Measurements from ENCODE around the gene COL8A2. TPM values are rescaled to one million over a fixed set of nuclear protein-coding genes. Genes with fewer than 3 reads are reported as not detected.

COL8A2 gene
- total and polyA plus RNA-seq, 3 donors from 2014 or later: 1.3 to 4.2 (median 2.0) TPM

DNA sequence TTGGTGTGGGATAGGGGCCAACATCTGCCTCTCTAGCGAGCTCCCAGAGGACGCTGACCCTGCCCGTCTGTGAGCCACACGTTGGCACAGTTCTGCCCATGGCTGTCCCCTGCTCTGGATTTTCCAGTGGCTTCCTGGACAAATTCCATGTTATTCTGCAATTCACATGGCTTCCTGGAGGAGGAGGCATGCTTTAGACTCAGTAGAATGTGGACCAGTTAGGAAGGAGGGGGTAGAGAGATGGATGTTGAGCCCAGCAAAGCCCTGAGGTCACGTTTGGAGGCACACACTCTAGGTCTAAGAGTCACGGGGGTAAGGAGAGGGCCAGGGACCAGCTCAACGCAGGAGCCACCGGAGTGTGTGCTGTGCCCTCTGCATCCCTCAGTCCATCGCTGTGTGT is 12.2 kb downstream of the COL8A2 start:
- 92 to 93% methylated on average over 9 of the region's 9 CpGs for WGBS, 2 donors
- H3K4me1 ChIP-seq: no peaks in the 10 kb centered on the region
- H3K4me3 ChIP-seq: no peak overlapping the region
- H3K27ac ChIP-seq: no peak overlapping the region
- intact Hi-C loops (cut with DNase I; ENCODE audit: low total_unique reads): no loop called here
- H3K27me3 ChIP-seq: no peaks in the 10 kb centered on the region
- no peaks in the 10 kb centered on the region for H3K36me3 ChIP-seq (ENCODE audit: low read depth, missing control alignments)
- DNase-seq: no peak
- no peak for TF ChIP-seq CTCF (IDR thresholded peaks at IDR 0.05)
- TF ChIP-seq POLR2A (IDR thresholded peaks at IDR 0.05): no peak
- H3K9me3 ChIP-seq: no peaks in the 10 kb centered on the region

DNA sequence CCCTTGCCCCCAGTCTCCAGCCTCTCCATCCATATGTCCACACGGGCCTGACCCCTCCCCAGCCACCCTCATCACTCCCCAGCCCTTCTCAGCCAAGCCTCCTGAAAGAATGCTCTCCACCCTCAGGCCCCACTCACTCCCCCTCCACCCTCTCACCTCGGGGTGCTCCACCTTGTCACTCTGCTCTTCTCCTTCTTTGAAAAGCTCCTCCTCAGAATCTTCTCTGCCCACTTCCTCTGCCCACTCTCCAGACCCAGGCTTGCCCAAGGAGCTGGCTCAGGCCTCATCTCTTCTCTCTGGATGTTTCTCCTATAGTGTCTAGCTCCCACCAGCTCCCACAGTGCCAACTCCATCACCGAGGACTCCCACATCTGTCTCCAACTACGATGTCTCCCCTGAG is 13.9 kb downstream of the COL8A2 start:
- Histone ChIP-seq H3K27ac (no peak overlapping the region), H3K27me3 (no peaks in the 10 kb centered on the region), H3K4me3 (no peak overlapping the region), H3K4me1 (no peaks in the 10 kb centered on the region), H3K9me3 (no peaks in the 10 kb centered on the region), H3K36me3 (ENCODE audit: low read depth, missing control alignments) (no peaks in the 10 kb centered on the region)
- no peak for DNase-seq
- TF ChIP-seq CTCF (IDR thresholded peaks at IDR 0.05): no peak
- no peak for TF ChIP-seq POLR2A (IDR thresholded peaks at IDR 0.05)
- WGBS, 2 donors: 72 to 76% methylated on average over 4 of the region's 4 CpGs
- intact Hi-C loops (cut with DNase I; ENCODE audit: low total_unique reads): no loop called here

- Histone ChIP-seq H3K4me3 (no peak overlapping the region), H3K27ac (no peak overlapping the region), H3K36me3 (ENCODE audit: low read depth, missing control alignments) (no peaks in the 10 kb centered on the region), H3K9me3 (no peaks in the 10 kb centered on the region), H3K4me1 (no peaks in the 10 kb centered on the region), H3K27me3 (no peaks in the 10 kb centered on the region)
- intact Hi-C loops (cut with DNase I; ENCODE audit: low total_unique reads): no loop called here
- no peak for TF ChIP-seq CTCF (IDR thresholded peaks at IDR 0.05)
- TF ChIP-seq POLR2A (IDR thresholded peaks at IDR 0.05): no peak
- 86 to 94% methylated on average over 11 of the region's 11 CpGs for WGBS, 2 donors
- no peak for DNase-seq
Observed at GRCh38 chr1:36109041-36109679, 15.9 kb downstream of the COL8A2 start.

- Histone ChIP-seq H3K27ac (no peak overlapping the region), H3K4me1 (no peaks in the 10 kb centered on the region), H3K36me3 (ENCODE audit: low read depth, missing control alignments) (no peaks in the 10 kb centered on the region), H3K4me3 (no peak overlapping the region), H3K27me3 (no peaks in the 10 kb centered on the region), H3K9me3 (no peaks in the 10 kb centered on the region)
- WGBS, 2 donors: 88 to 91% methylated on average over 13 to 14 of the region's 14 CpGs
- no peak for DNase-seq
- TF ChIP-seq POLR2A (IDR thresholded peaks at IDR 0.05) (no peak), CTCF (IDR thresholded peaks at IDR 0.05) (no peak)
- intact Hi-C loops (cut with DNase I; ENCODE audit: low total_unique reads): no loop called here
Observed at GRCh38 chr1:36108314-36108713, 16.7 kb downstream of the COL8A2 start.

GRCh38 chr1:36107394-36107793 is 17.6 kb downstream of the COL8A2 start:
- intact Hi-C loops (cut with DNase I; ENCODE audit: low total_unique reads): no loop called here
- H3K27ac ChIP-seq: no peak overlapping the region
- no peaks in the 10 kb centered on the region for H3K36me3 ChIP-seq (ENCODE audit: low read depth, missing control alignments)
- 90 to 96% methylated on average over 9 of the region's 9 CpGs for WGBS, 2 donors
- TF ChIP-seq POLR2A (IDR thresholded peaks at IDR 0.05) (no peak), CTCF (IDR thresholded peaks at IDR 0.05) (no peak)
- H3K4me1 ChIP-seq: no peaks in the 10 kb centered on the region
- DNase-seq: no peak
- no peaks in the 10 kb centered on the region for H3K9me3 ChIP-seq
- H3K27me3 ChIP-seq: no peaks in the 10 kb centered on the region
- no peak overlapping the region for H3K4me3 ChIP-seq

Measured in testis (tissue), 3 donors.